IMR-90 (cell line): ENCODE data around the gene KLHL11. TPM values are rescaled to one million over a fixed set of nuclear protein-coding genes. Genes with fewer than 3 reads are reported as not detected.

Experiments
- ATAC-seq: fragments of 200-7000 bp; cut with Tn5 transposase; 2 replicates; pipeline ENCODE4 v1.9.1; 2020; ENCODE audit warnings: low read depth, mild to moderate bottlenecking, moderate library complexity
- BruUV-seq: library from RNA; stranded (reverse); fragments of 400-500 nt; replicated peaks from 2 replicates; lab custom pipeline; 2021; lab: Mats Ljungman, UMichigan
- CTCF ChIA-PET: fragments of 300-600 bp; formaldehyde crosslinking; extraction: SDS; loops from one replicate; lab custom pipeline; 2021; ENCODE audit warnings: antibody characterized with exemption; lab: Yijun Ruan, JAX
- POLR2A ChIA-PET: fragments of 300-600 bp; sonication (Branson Sonifier 250); formaldehyde crosslinking; loops from one replicate; lab custom pipeline; 2022; ENCODE audit warnings: antibody characterized with exemption; ENCODE audit not compliant: unreplicated experiment; lab: Charles Lee
- DNase-seq: peaks from one replicate; pipeline ENCODE4 v3.0.0; 2013
- H2AFZ ChIP-seq: replicated peaks from 2 replicates; pipeline ENCODE3; 2013; ENCODE audit warnings: low read length, mild to moderate bottlenecking; ENCODE audit not compliant: poor library complexity
- H2AK5ac ChIP-seq: 2 replicates; pipeline ENCODE4 v1.6.1; 2013; ENCODE audit warnings: low read depth, low read length, inconsistent platforms
- H2AK9ac ChIP-seq: replicated peaks from 2 replicates; pipeline ENCODE3; 2013; ENCODE audit warnings: mild to moderate bottlenecking, low read depth, low read length, moderate library complexity; ENCODE audit not compliant: poor library complexity
- H2BK120ac ChIP-seq: 2 replicates; pipeline ENCODE4 v1.6.1; 2013; ENCODE audit warnings: low read depth, low read length, inconsistent platforms
- H2BK15ac ChIP-seq: 3 replicates; pipeline ENCODE4 v1.6.1; 2013; ENCODE audit warnings: low read depth, low read length, inconsistent platforms
- H2BK20ac ChIP-seq: 2 replicates; pipeline ENCODE4 v1.6.1; 2013; ENCODE audit warnings: low read depth, mild to moderate bottlenecking, inconsistent platforms, low read length, moderate library complexity
- H2BK5ac ChIP-seq: 2 replicates; pipeline ENCODE4 v1.6.1; 2013; ENCODE audit warnings: mild to moderate bottlenecking, low read depth, low read length, inconsistent platforms; ENCODE audit not compliant: poor library complexity, severe bottlenecking
- H3K14ac ChIP-seq: replicated peaks from 2 replicates; pipeline ENCODE4 v1.6.1; 2013; ENCODE audit warnings: low read depth, low read length, inconsistent platforms
- H3K18ac ChIP-seq: 2 replicates; pipeline ENCODE4 v1.6.1; 2013; ENCODE audit warnings: low read depth, low read length, control low read depth
- H3K23ac ChIP-seq: 2 replicates; pipeline ENCODE4 v1.6.1; 2013; ENCODE audit warnings: low read depth, low read length, inconsistent platforms
- H3K27ac ChIP-seq: 2 replicates; pipeline ENCODE4 v1.5.1; 2013; ENCODE audit warnings: mild to moderate bottlenecking, control low read depth, low read length; ENCODE audit not compliant: insufficient read depth
- H3K27me3 ChIP-seq: 2 replicates; pipeline ENCODE4 v1.6.1; 2013; ENCODE audit warnings: low read length; ENCODE audit not compliant: control insufficient read depth, insufficient read depth
- H3K36me3 ChIP-seq: 2 replicates; pipeline ENCODE4 v1.6.1; 2013; ENCODE audit warnings: low read length, mixed read lengths; ENCODE audit not compliant: control insufficient read depth, insufficient read depth
- H3K4ac ChIP-seq: 2 replicates; pipeline ENCODE4 v1.6.1; 2013; ENCODE audit warnings: low read depth, low read length, inconsistent platforms
- H3K4me1 ChIP-seq: 2 replicates; pipeline ENCODE4 v1.6.1; 2013; ENCODE audit warnings: low read length, mixed read lengths; ENCODE audit not compliant: control insufficient read depth, insufficient read depth
- H3K4me2 ChIP-seq: 2 replicates; pipeline ENCODE4 v1.6.1; 2013; ENCODE audit warnings: low read depth, mild to moderate bottlenecking, control low read depth, low read length, moderate library complexity
- H3K4me3 ChIP-seq: 2 replicates; pipeline ENCODE4 v1.5.1; 2013; ENCODE audit warnings: low read depth, mild to moderate bottlenecking, control low read depth, low read length, moderate library complexity; ENCODE audit not compliant: insufficient read depth
- H3K56ac ChIP-seq: 2 replicates; pipeline ENCODE4 v1.6.1; 2013; ENCODE audit warnings: low read length, inconsistent platforms; ENCODE audit not compliant: insufficient read depth; ENCODE audit errors: extremely low read depth
- H3K79me1 ChIP-seq, 2 experiments: 2 replicates each; pipeline ENCODE4 v1.6.1; 2013; ENCODE audit warnings: low read length in 2 of 2, inconsistent platforms in 1 of 2, low read depth in 1 of 2
- H3K9ac ChIP-seq: 2 replicates; pipeline ENCODE4 v1.6.1; 2013; ENCODE audit warnings: low read depth, low read length, control low read depth
- H3K9me1 ChIP-seq: 2 replicates; pipeline ENCODE4 v1.6.1; 2013; ENCODE audit warnings: low read length, inconsistent platforms; ENCODE audit not compliant: insufficient read depth
- H3K9me3 ChIP-seq: 2 replicates; pipeline ENCODE4 v1.6.1; 2013; ENCODE audit warnings: low read length; ENCODE audit not compliant: control insufficient read depth, insufficient read depth
- H4K20me1 ChIP-seq: 2 replicates; pipeline ENCODE4 v1.6.1; 2013; ENCODE audit warnings: low read length, inconsistent platforms; ENCODE audit not compliant: insufficient read depth
- H4K5ac ChIP-seq: 2 replicates; pipeline ENCODE4 v1.6.1; 2013; ENCODE audit warnings: mild to moderate bottlenecking, low read depth, low read length, control low read depth
- H4K8ac ChIP-seq, 2 experiments: 2 replicates each; pipeline ENCODE4 v1.6.1; 2013; ENCODE audit warnings: low read depth in 2 of 2, low read length in 2 of 2, control low read depth in 1 of 2, inconsistent platforms in 1 of 2
- H4K91ac ChIP-seq: 2 replicates; pipeline ENCODE4 v1.6.1; 2013; ENCODE audit warnings: low read depth, low read length, inconsistent platforms; ENCODE audit not compliant: insufficient read depth
- CHD1 ChIP-seq: IDR thresholded peaks from 2 replicates; pipeline ENCODE4 v1.6.1; 2012; ENCODE audit warnings: low read depth, low read length, improper control_type of control experiment
- MAZ ChIP-seq: IDR thresholded peaks from 2 replicates; pipeline ENCODE4 v1.6.1; 2012; ENCODE audit warnings: low read depth, mild to moderate bottlenecking, low read length, improper control_type of control experiment, moderate library complexity, borderline replicate concordance
- NFE2L2 ChIP-seq: fragments of 150-350 bp; IDR thresholded peaks from 2 replicates; pipeline ENCODE4 v1.6.1; 2016; ENCODE audit warnings: low read depth, mild to moderate bottlenecking, low read length
- RCOR1 ChIP-seq: IDR thresholded peaks from 2 replicates; pipeline ENCODE4 v1.6.1; 2012; ENCODE audit warnings: mild to moderate bottlenecking, low read length, improper control_type of control experiment; ENCODE audit not compliant: insufficient replicate concordance
- WGBS, 2 experiments: methylation state at CpG; one replicate each; pipeline versions ENCODE4 v1.1.5 to v1.1.7; 2013; ENCODE audit warnings: missing lambda C conversion rate in 2 of 2; ENCODE audit not compliant: insufficient read length in 1 of 2; ENCODE audit errors: extremely low coverage in 2 of 2; 5-methylcytosine and 5-hydroxymethylcytosine counted together
- dilution Hi-C: fragments of 300-500 bp; cut with HindIII; formaldehyde crosslinking; loops from one replicate; pipeline ENCODE4 v1.14.3; 2018; ENCODE audit warnings: low sequenced_read_pairs; ENCODE audit not compliant: unreplicated experiment
- in situ Hi-C: fragments of 300-500 bp; cut with MboI; formaldehyde crosslinking; loops from 3 replicates; pipeline ENCODE4 v1.14.3; 2019; ENCODE audit warnings: low sequenced_read_pairs, inconsistent platforms, mixed read lengths
- intact Hi-C: fragments of 100-400 bp; cut with micrococcal nuclease; formaldehyde crosslinking; loops from 2 replicates; pipeline ENCODE4 v1.10.0; 2022
- polyA plus RNA-seq, 3 experiments: library from polyadenylated mRNA; depleted of rRNA; stranded (reverse); fragments of >200 nt; gene quantifications; 2 replicates each; pipeline ENCODE4 v1.2.3, GENCODE V29; 2012; ENCODE audit warnings: low replicate concordance in 1 of 3
- total RNA-seq: library from RNA; depleted of rRNA; stranded (reverse); fragments of >200 nt; gene quantifications from 2 replicates; pipeline ENCODE4 v1.2.3, GENCODE V29; 2012

KLHL11 gene
- total and polyA plus RNA-seq, 2 of the 4 experiments (the other 2 are of a cell fraction) = 4.1 to 38.5 TPM

GRCh38 chr17:41818024-41818423 is 47.2 kb downstream of the KLHL11 start:
- Histone ChIP-seq H3K9me3 (no peaks in the 10 kb centered on the region), H3K9ac (no peak overlapping the region), H3K14ac (no peak overlapping the region), H3K79me1 (peaks cover 17 to 85% of the 10 kb centered on the region in 2 experiments), H4K8ac (no peak overlapping the region), H2AFZ (no peak overlapping the region), H2BK5ac (no peak overlapping the region), H2BK20ac (no peak overlapping the region), H3K36me3 (peaks cover 51% of the 10 kb centered on the region), H3K4me2 (no peak overlapping the region), H4K91ac (no peak overlapping the region), H2BK120ac (no peak overlapping the region), H3K27me3 (no peaks in the 10 kb centered on the region), H4K5ac (no peak overlapping the region), H3K4ac (no peak overlapping the region), H3K4me1 (peaks cover 11% of the 10 kb centered on the region), H4K20me1 (peaks cover 60% of the 10 kb centered on the region), H3K56ac (no peak overlapping the region), H2AK5ac (no peak overlapping the region), H3K18ac (no peak overlapping the region), H2BK15ac (no peak overlapping the region), H2AK9ac (no peak overlapping the region), H3K9me1 (peaks cover 18% of the 10 kb centered on the region), H3K23ac (no peak overlapping the region), H3K4me3 (no peak overlapping the region), H3K27ac (no peak overlapping the region)
- no TSS peak for BruUV-seq
- dilution Hi-C loops = no loop called here
- in situ Hi-C loops = no loop called here
- no peak for TF ChIP-seq MAZ
- TF ChIP-seq NFE2L2 = no peak
- TF ChIP-seq RCOR1 = no peak
- no peak for TF ChIP-seq CHD1
- intact Hi-C loops = no loop called here
- DNase-seq (no peak), ATAC-seq (no peak)
- POLR2A ChIA-PET = interaction anchor here (0.7 kb wide), 1 partner anchor 11 kb away, joined by 8 read pairs; no protein-coding TSS in a partner anchor
- CTCF ChIA-PET = no interaction called here
- WGBS, 2 experiments = no CpG with 5 or more reads among the region's 20 CpGs
